B cell (primary cell): ENCODE data around the gene TAS2R19. TPM values are rescaled to one million over a fixed set of nuclear protein-coding genes. Genes with fewer than 3 reads are reported as not detected.

Source experiments
- ATAC-seq: fragments of 200-7000 bp; cut with Tn5 transposase; one replicate; pipeline ENCODE4 v1.10.0; 2021; ENCODE audit warnings: low read depth, mild to moderate bottlenecking, moderate number of reproducible peaks, moderate library complexity
- CTCF ChIA-PET: fragments of 350-600 bp; sonication (Branson Sonifier 250); formaldehyde crosslinking; loops from one replicate; lab custom pipeline; 2021; ENCODE audit warnings: antibody characterized with exemption, inconsistent platforms; lab: Charles Lee
- POLR2A ChIA-PET: fragments of 350-600 bp; sonication (Branson Sonifier 250); formaldehyde crosslinking; loops from one replicate; lab custom pipeline; 2021; ENCODE audit warnings: antibody characterized with exemption; lab: Charles Lee
- DNase-seq: peaks from one replicate; pipeline ENCODE4 v3.0.0; 2013
- H2AFZ ChIP-seq: 2 replicates; pipeline ENCODE4 v1.6.1; 2012; ENCODE audit warnings: mild to moderate bottlenecking, low read depth, low read length; ENCODE audit not compliant: insufficient read depth, poor library complexity, severe bottlenecking
- H3K27ac ChIP-seq, 2 donors: 1 replicate in 1 of 2; 2 replicates in 1 of 2; pipeline ENCODE4 v1.5.1; 2012 to 2013; ENCODE audit warnings: low read length in 2 of 2, mild to moderate bottlenecking in 2 of 2, moderate library complexity in 1 of 2
- H3K27me3 ChIP-seq, 4 experiments: fragments of 200-600 bp in 1 of 4; sonication (generic) in 1 of 4; replicated peaks in 1 of 4; 1 replicate in 2 of 4; 2 replicates in 2 of 4; pipeline versions ENCODE4 v1.6.1 to v1.7.0; 2013 to 2016; ENCODE audit warnings: low read length in 3 of 4, mild to moderate bottlenecking in 2 of 4, mixed read lengths in 1 of 4, moderate library complexity in 1 of 4; ENCODE audit not compliant: insufficient read depth in 4 of 4, control insufficient read depth in 3 of 4; ENCODE audit errors: control extremely low read depth in 1 of 4
- H3K36me3 ChIP-seq, 2 experiments: replicated peaks in 1 of 2; 1 replicate in 1 of 2; 2 replicates in 1 of 2; pipeline versions ENCODE4 v1.6.1 to v1.7.1; 2013; ENCODE audit warnings: low read length in 1 of 2; ENCODE audit not compliant: insufficient read depth in 2 of 2, control insufficient read depth in 1 of 2; ENCODE audit errors: control extremely low read depth in 1 of 2, extremely low read depth in 1 of 2
- H3K4me1 ChIP-seq, 2 donors: fragments of 200-600 bp in 1 of 2; sonication (generic) in 1 of 2; 1 replicate in 1 of 2; 2 replicates in 1 of 2; pipeline versions ENCODE4 v1.5.1 to v1.6.1; 2013 to 2017; ENCODE audit warnings: low read length in 2 of 2; ENCODE audit not compliant: control insufficient read depth in 2 of 2, insufficient read depth in 2 of 2
- H3K4me2 ChIP-seq: replicated peaks from 2 replicates; pipeline ENCODE3; 2012; ENCODE audit warnings: mild to moderate bottlenecking, low read depth, low read length; ENCODE audit not compliant: poor library complexity, severe bottlenecking
- H3K4me3 ChIP-seq, 5 experiments: fragments of 200-600 bp in 1 of 5; sonication (generic) in 1 of 5; 1 replicate in 3 of 5; 2 replicates in 2 of 5; pipeline versions ENCODE4 v1.5.1 to v1.7.0; 2011 to 2016; ENCODE audit warnings: low read length in 4 of 5, mild to moderate bottlenecking in 4 of 5, low read depth in 2 of 5, control low read depth in 1 of 5, moderate library complexity in 1 of 5; ENCODE audit not compliant: insufficient read depth in 1 of 5; ENCODE audit errors: control extremely low read depth in 1 of 5, extremely low read depth in 1 of 5
- H3K79me2 ChIP-seq: fragments of 200-600 bp; sonication (generic); one replicate; pipeline ENCODE4 v1.6.0; 2016; ENCODE audit warnings: low read length; ENCODE audit not compliant: control insufficient read depth, insufficient read depth
- H3K9ac ChIP-seq: fragments of 200-600 bp; sonication (generic); 2 replicates; pipeline ENCODE4 v1.6.1; 2017; ENCODE audit warnings: mild to moderate bottlenecking, low read length, moderate library complexity
- H3K9me3 ChIP-seq, 3 donors: one replicate each; pipeline versions ENCODE4 v1.6.1 to v1.7.1; 2013; ENCODE audit warnings: low read length in 2 of 3; ENCODE audit not compliant: control insufficient read depth in 2 of 3, insufficient read depth in 1 of 3; ENCODE audit errors: control extremely low read depth in 1 of 3
- H4K20me1 ChIP-seq: 2 replicates; pipeline ENCODE4 v1.6.0; 2012; ENCODE audit warnings: mild to moderate bottlenecking, low read length; ENCODE audit not compliant: insufficient read depth, control insufficient read depth, poor library complexity, severe bottlenecking
- H3K27ac Mint-ChIP-seq: one replicate; pipeline ENCODE4 v1.8.0; 2021; ENCODE audit warnings: mixed read lengths
- H3K27me3 Mint-ChIP-seq: one replicate; pipeline ENCODE4 v1.8.0; 2021; ENCODE audit warnings: mixed read lengths
- H3K4me1 Mint-ChIP-seq: one replicate; pipeline ENCODE4 v1.8.0; 2021; ENCODE audit warnings: mixed read lengths
- H3K4me3 Mint-ChIP-seq: one replicate; pipeline ENCODE4 v1.8.0; 2021; ENCODE audit warnings: mixed read lengths
- H3K9me3 Mint-ChIP-seq: one replicate; pipeline ENCODE4 v1.8.0; 2022; ENCODE audit warnings: mixed read lengths; ENCODE audit not compliant: insufficient read depth
- EZH2 ChIP-seq: IDR thresholded peaks from 2 replicates; pipeline ENCODE4 v1.6.1; 2012; ENCODE audit warnings: borderline replicate concordance, low read depth, mild to moderate bottlenecking, moderate library complexity, low read length; ENCODE audit not compliant: insufficient read depth, poor library complexity, severe bottlenecking
- WGBS: methylation state at CpG from one replicate; pipeline ENCODE4 v1.1.5; 2013; ENCODE audit warnings: missing lambda C conversion rate; ENCODE audit not compliant: insufficient coverage; 5-methylcytosine and 5-hydroxymethylcytosine counted together
- intact Hi-C: fragments of 100-400 bp; cut with micrococcal nuclease; formaldehyde crosslinking; loops from one replicate; pipeline ENCODE4 v1.10.0; 2022
- polyA plus RNA-seq: library from polyadenylated mRNA; depleted of rRNA; stranded (reverse); fragments of >200 nt; gene quantifications from 2 replicates; pipeline ENCODE4 v1.2.3, GENCODE V29; 2012
- total RNA-seq, 2 donors: library from RNA; stranded (reverse); fragments of 120-200 nt in 1 of 2; gene quantifications; 1 replicate in 1 of 2; 2 replicates in 1 of 2; pipeline versions ENCODE4 v1.2.3 to v1.2.4, GENCODE V29; 2013 to 2022
- TF ChIP-seq, protein P1 (sequence below): fragments of 200-600 bp; IDR thresholded peaks from one replicate; pipeline ENCODE4 v1.8.0; 2022; ENCODE audit warnings: antibody characterized with exemption, mild to moderate bottlenecking

TAS2R19 gene
- total and polyA plus RNA-seq, 2 donors (not counting 1 experiment from before 2014, with no cell fraction given): 0.34 to 5.7 TPM

DNA sequence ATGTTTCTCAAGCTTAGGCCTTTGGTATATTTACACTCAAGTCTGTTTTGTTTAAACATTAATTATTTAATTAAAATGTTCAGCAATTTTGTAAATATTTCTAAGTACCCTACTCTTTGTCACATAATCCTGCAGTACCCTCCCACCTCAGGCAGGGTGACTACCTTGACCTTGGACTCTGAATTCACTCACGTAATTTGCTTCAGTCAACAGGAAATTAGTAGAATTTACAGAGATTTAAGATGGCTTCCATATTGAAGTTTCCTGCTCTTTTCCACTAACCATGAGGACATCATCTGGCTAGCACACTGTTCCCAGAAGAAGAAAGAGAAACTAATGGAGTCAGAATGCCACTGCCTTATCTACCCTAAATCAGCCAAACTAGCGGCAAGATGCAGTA lies 967 bp upstream of the TAS2R19 start:
- POLR2A ChIA-PET: no interaction called here
- peaks cover 3% of the 10 kb centered on the region for H3K9me3 Mint-ChIP-seq
- Histone ChIP-seq H3K9ac (no peak overlapping the region), H4K20me1 (no peaks in the 10 kb centered on the region), H3K27me3 (no peaks in the 10 kb centered on the region), H3K79me2 (no peaks in the 10 kb centered on the region), H2AFZ (no peak overlapping the region), H3K4me2 (no peak overlapping the region), H3K36me3 (peaks cover 1 to 6% of the 10 kb centered on the region in 2 experiments), H3K4me3 (no peak overlapping the region), H3K9me3 (peaks cover 0 to 5% (median 1%) of the 10 kb centered on the region in 3 donors), H3K4me1 (no peaks in the 10 kb centered on the region), H3K27ac (no peak overlapping the region)
- no peaks in the 10 kb centered on the region for H3K27me3 Mint-ChIP-seq
- intact Hi-C loops: no loop called here
- no peaks in the 10 kb centered on the region for H3K4me1 Mint-ChIP-seq
- WGBS: no CpG with 5 or more reads among the region's 2 CpGs
- no peak overlapping the region for H3K4me3 Mint-ChIP-seq
- no peak overlapping the region for H3K27ac Mint-ChIP-seq
- CTCF ChIA-PET: no interaction called here
- ATAC-seq (no peak), DNase-seq (no peak)
- TF ChIP-seq, protein P1, sequence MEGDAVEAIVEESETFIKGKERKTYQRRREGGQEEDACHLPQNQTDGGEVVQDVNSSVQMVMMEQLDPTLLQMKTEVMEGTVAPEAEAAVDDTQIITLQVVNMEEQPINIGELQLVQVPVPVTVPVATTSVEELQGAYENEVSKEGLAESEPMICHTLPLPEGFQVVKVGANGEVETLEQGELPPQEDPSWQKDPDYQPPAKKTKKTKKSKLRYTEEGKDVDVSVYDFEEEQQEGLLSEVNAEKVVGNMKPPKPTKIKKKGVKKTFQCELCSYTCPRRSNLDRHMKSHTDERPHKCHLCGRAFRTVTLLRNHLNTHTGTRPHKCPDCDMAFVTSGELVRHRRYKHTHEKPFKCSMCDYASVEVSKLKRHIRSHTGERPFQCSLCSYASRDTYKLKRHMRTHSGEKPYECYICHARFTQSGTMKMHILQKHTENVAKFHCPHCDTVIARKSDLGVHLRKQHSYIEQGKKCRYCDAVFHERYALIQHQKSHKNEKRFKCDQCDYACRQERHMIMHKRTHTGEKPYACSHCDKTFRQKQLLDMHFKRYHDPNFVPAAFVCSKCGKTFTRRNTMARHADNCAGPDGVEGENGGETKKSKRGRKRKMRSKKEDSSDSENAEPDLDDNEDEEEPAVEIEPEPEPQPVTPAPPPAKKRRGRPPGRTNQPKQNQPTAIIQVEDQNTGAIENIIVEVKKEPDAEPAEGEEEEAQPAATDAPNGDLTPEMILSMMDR: no peak
- no peak for TF ChIP-seq EZH2

DNA sequence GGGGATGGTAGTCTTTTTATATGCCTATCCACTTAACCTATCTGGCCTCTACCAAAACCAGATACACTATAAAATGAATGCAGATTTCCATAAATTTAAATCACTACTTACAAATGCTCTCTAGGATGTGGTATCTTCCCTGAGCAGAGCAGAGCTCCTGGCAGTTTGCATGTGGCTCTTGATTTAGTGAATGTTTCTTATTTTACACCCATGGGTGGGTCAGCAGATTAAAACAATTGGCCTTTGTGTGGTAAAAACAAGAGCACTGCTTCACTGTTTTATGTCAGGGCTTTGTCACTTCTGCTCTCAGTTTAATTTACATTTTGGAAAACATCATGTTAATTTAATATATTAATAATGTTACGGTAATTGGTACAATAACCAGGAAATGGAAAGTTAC lies 5.5 kb downstream of the TAS2R19 start:
- TF ChIP-seq, protein P1: no peak
- no peak for TF ChIP-seq EZH2
- no peaks in the 10 kb centered on the region for H3K4me1 ChIP-seq
- Mint-ChIP-seq H3K27me3 (no peaks in the 10 kb centered on the region), H3K27ac (no peak overlapping the region), H3K4me1 (peaks cover 2% of the 10 kb centered on the region), H3K9me3 (no peaks in the 10 kb centered on the region), H3K4me3 (no peak overlapping the region)
- DNase-seq: no peak
- peaks cover 1 to 2% of the 10 kb centered on the region in 2 experiments for H3K36me3 ChIP-seq
- H3K4me3 ChIP-seq: no peak overlapping the region
- no peak for ATAC-seq
- H3K4me2 ChIP-seq: no peak overlapping the region
- no peak overlapping the region for H3K9ac ChIP-seq
- ChIA-PET POLR2A (no interaction called here), CTCF (no interaction called here)
- peaks cover 4% of the 10 kb centered on the region for H3K79me2 ChIP-seq
- no peaks in the 10 kb centered on the region for H3K9me3 ChIP-seq
- intact Hi-C loops: no loop called here
- WGBS: no CpG with 5 or more reads among the region's 1 CpG
- H3K27ac ChIP-seq: no peak overlapping the region
- H3K27me3 ChIP-seq: no peaks in the 10 kb centered on the region
- no peak overlapping the region for H2AFZ ChIP-seq
- H4K20me1 ChIP-seq: no peaks in the 10 kb centered on the region
